Left ventricle myocardium inferior (tissue), 1 donor: ENCODE measurements around the gene TMEM63B. TPM values are rescaled to one million over a fixed set of nuclear protein-coding genes. Genes with fewer than 3 reads are reported as not detected.

Source experiments
- DNase-seq: peaks from one replicate; pipeline ENCODE4 v3.0.0-alpha.2; 2020
- H3K27ac ChIP-seq: fragments of 200-600 bp; replicated peaks from 2 replicates; pipeline ENCODE4 v1.8.0; 2021
- H3K27me3 ChIP-seq: fragments of 200-600 bp; 2 replicates; pipeline ENCODE4 v1.8.0; 2021; ENCODE audit warnings: low read depth
- H3K36me3 ChIP-seq: fragments of 200-600 bp; 2 replicates; pipeline ENCODE4 v1.8.0; 2021
- H3K4me1 ChIP-seq: fragments of 200-600 bp; 2 replicates; pipeline ENCODE4 v1.8.0; 2021
- H3K4me3 ChIP-seq: fragments of 200-600 bp; 2 replicates; pipeline ENCODE4 v1.8.0; 2021; ENCODE audit warnings: mild to moderate bottlenecking, moderate library complexity
- H3K9me3 ChIP-seq: fragments of 200-600 bp; replicated peaks from 2 replicates; pipeline ENCODE4 v1.8.0; 2021
- CTCF ChIP-seq: fragments of 200-600 bp; IDR thresholded peaks from 2 replicates; pipeline ENCODE4 v1.8.0; 2021; ENCODE audit warnings: antibody characterized with exemption, mild to moderate bottlenecking, borderline replicate concordance
- intact Hi-C: fragments of 100-400 bp; cut with micrococcal nuclease; formaldehyde crosslinking; loops from one replicate; pipeline ENCODE4 v1.11.0; 2022
- total RNA-seq: library from RNA; stranded (reverse); fragmentation: NEBNext Ultra II Directional; extraction: Animal tissue kit (Norgen Biotek cat#: 25700); gene quantifications from one replicate; pipeline ENCODE4 v1.2.1, GENCODE V29; 2021
- donor health status: DM: no; HTN: yes; CAD: no; lungs with severe emphysema.

The TMEM63B gene
- total RNA-seq, 1 donor from 2014 or later = 37.2 TPM

GRCh38 chr6:44080561-44081521 is 46.5 kb upstream of the TMEM63B start:
- Histone ChIP-seq H3K27ac (no peak overlapping the region), H3K27me3 (no peaks in the 10 kb centered on the region), H3K9me3 (no peaks in the 10 kb centered on the region), H3K4me3 (no peak overlapping the region), H3K36me3 (no peaks in the 10 kb centered on the region), H3K4me1 (peaks cover 48% of the 10 kb centered on the region)
- TF ChIP-seq CTCF = no peak
- intact Hi-C loops = no loop called here
- no peak for DNase-seq

DNA sequence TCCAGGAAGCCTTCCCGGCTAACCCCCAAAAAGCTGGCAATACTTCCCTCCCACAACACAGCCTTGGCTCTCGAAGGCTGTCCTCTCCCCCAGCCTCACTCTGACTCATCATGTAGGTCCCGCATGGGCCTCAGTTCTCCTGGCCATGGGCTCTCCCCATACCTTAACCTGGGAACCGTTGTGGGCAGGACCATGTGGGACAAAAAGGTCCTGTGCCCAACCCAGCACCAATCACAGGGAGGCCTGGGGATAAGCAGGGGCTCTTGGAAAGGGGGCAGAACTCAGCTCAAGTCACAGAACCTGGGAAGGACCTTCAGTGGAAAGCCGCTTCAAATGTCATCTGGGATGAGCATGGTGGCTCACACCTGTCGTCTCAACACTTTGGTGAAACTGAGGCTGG is 45.6 kb upstream of the TMEM63B start:
- DNase-seq = no peak
- no peaks in the 10 kb centered on the region for H3K9me3 ChIP-seq
- no peak overlapping the region for H3K27ac ChIP-seq
- H3K27me3 ChIP-seq = no peaks in the 10 kb centered on the region
- no peak for TF ChIP-seq CTCF
- no peaks in the 10 kb centered on the region for H3K36me3 ChIP-seq
- intact Hi-C loops = no loop called here
- peaks cover 41% of the 10 kb centered on the region for H3K4me1 ChIP-seq
- H3K4me3 ChIP-seq = no peak overlapping the region

DNA sequence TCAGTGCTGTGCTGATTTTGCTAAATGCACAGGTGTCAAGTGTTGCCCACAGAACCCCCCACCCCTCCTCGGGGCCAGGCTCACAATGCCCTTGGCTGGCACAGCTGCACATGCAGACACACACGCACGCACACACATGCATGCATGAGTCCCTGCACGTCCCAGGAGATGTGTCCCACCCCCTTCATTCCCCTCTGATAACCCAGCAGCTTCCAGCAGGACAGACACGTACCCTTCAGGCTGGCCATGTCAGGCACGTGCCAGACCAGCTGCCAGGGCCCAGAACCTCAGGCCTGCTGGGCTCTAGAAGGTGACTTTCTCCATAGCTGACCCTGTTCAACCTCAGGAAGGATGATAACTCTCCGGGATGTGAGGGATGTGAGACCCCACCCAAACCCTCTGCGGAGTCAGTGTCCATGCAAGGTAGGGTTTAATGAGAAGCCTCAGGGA is 44.5 kb upstream of the TMEM63B start:
- H3K4me1 ChIP-seq = peaks cover 42% of the 10 kb centered on the region
- no peak overlapping the region for H3K4me3 ChIP-seq
- H3K36me3 ChIP-seq = no peaks in the 10 kb centered on the region
- TF ChIP-seq CTCF = no peak
- peak; percentile 50 for DNase-seq
- intact Hi-C loops = no loop called here
- H3K9me3 ChIP-seq = no peaks in the 10 kb centered on the region
- H3K27me3 ChIP-seq = no peaks in the 10 kb centered on the region
- H3K27ac ChIP-seq = peak overlapping the region; percentile 61

GRCh38 chr6:44084231-44085014 is 42.9 kb upstream of the TMEM63B start:
- H3K27ac ChIP-seq = peak overlapping the region; percentile 61
- H3K36me3 ChIP-seq = no peaks in the 10 kb centered on the region
- no peaks in the 10 kb centered on the region for H3K9me3 ChIP-seq
- H3K27me3 ChIP-seq = no peaks in the 10 kb centered on the region
- no peak for TF ChIP-seq CTCF
- DNase-seq = no peak
- intact Hi-C loops = no loop called here
- peaks cover 36% of the 10 kb centered on the region for H3K4me1 ChIP-seq
- no peak overlapping the region for H3K4me3 ChIP-seq

DNA sequence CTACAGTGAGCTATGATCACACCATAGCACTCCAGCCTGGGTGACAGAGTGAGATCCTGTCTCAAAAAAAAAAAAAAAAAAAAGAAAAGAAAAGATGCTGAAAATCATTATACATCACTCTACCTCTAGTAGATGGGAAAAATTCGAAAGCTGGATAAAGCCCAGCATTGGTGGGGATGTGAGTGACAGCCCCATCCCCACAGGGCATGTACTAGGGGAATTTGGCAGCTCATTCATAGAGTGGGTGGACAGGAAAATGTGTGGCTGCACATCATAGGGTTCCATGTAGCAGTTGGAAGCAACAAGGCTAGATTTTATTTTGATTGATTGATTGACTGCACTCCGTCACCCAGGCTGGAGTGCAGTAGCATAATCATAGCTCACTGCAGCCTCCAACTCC is 42.1 kb upstream of the TMEM63B start:
- H3K4me1 ChIP-seq = peaks cover 35% of the 10 kb centered on the region
- H3K27ac ChIP-seq = no peak overlapping the region
- no peaks in the 10 kb centered on the region for H3K9me3 ChIP-seq
- H3K27me3 ChIP-seq = no peaks in the 10 kb centered on the region
- no peak for TF ChIP-seq CTCF
- no peak for DNase-seq
- intact Hi-C loops = no loop called here
- no peaks in the 10 kb centered on the region for H3K36me3 ChIP-seq
- no peak overlapping the region for H3K4me3 ChIP-seq
